Measurements from ENCODE around the gene GPC3. TPM values are rescaled to one million over a fixed set of nuclear protein-coding genes. Genes with fewer than 3 reads are reported as not detected.

Gene GPC3
- total RNA-seq, 4 donors from 2014 or later, result 0.82 to 4.9 (median 1.8) TPM

DNA sequence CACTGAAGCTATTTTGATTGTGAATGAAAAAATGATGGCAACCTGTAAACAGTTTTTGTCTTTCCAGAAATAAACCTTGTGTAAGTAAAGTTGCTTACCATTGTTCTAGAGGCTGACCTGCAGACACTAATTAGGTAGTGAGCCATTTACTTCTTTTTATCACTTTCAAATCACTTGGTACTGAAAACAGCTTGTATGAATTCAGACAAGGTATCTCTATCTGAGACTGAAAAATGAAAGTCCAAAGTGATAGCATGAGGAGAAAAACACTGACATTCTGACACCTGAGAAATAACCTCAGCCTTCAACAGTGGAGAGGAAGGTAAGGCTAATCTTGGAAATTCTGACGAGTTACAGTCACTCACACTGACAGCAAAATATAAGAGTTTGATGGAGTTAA, 238.8 kb downstream of the GPC3 start:
- 33 to 37% methylated on average over 1 of the region's 1 CpG for WGBS, 2 donors (ENCODE audit: low coverage in 1 of 2)
- Histone ChIP-seq H3K27ac (no peak overlapping the region), H3K4me1 (no peaks in the 10 kb centered on the region), H3K27me3 (no peaks in the 10 kb centered on the region), H3K36me3 (no peaks in the 10 kb centered on the region), H3K4me3 (no peak overlapping the region), H3K9me3 (no peaks in the 10 kb centered on the region)
- TF ChIP-seq POLR2AphosphoS5 (IDR thresholded peaks at IDR 0.05), result no peak
- TF ChIP-seq POLR2A (IDR thresholded peaks at IDR 0.05), result no peak
- no peak for TF ChIP-seq EP300 (IDR thresholded peaks at IDR 0.05; ENCODE audit: low read depth)
- TF ChIP-seq, protein P1, sequence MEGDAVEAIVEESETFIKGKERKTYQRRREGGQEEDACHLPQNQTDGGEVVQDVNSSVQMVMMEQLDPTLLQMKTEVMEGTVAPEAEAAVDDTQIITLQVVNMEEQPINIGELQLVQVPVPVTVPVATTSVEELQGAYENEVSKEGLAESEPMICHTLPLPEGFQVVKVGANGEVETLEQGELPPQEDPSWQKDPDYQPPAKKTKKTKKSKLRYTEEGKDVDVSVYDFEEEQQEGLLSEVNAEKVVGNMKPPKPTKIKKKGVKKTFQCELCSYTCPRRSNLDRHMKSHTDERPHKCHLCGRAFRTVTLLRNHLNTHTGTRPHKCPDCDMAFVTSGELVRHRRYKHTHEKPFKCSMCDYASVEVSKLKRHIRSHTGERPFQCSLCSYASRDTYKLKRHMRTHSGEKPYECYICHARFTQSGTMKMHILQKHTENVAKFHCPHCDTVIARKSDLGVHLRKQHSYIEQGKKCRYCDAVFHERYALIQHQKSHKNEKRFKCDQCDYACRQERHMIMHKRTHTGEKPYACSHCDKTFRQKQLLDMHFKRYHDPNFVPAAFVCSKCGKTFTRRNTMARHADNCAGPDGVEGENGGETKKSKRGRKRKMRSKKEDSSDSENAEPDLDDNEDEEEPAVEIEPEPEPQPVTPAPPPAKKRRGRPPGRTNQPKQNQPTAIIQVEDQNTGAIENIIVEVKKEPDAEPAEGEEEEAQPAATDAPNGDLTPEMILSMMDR (IDR thresholded peaks at IDR 0.05), result no peak
- intact Hi-C loops (cut with DNase I; ENCODE audit: low total_unique reads), result no loop called here
- in situ Hi-C loops (cut with MboI; ENCODE audit: low pct_ligation_motif_present in 1 of 4, low pct_unique_long_range_greater_than_20kb in 1 of 4, low sequenced_read_pairs in 3 of 4), result no loop called here
- DNase-seq, result no peak

DNA sequence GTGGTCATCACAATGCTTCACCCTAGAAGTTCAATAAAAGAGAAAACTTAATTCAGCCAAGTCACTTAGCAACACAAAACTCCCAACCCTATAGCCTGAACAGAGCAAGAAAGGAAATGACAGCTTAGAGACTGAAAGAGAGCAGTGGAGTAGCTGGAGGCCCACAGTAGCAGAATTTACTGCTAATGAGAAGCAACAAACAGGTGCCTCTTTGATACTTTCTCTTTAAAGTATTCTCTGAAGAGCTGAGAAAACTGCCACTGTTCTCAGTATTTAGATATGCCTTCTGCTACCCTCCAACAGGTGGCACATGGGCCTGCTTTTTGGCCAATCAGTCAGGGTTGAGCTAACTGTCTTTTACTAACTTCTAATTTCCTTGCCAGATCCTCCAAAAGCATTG, 240.0 kb downstream of the GPC3 start:
- Histone ChIP-seq H3K27me3 (no peaks in the 10 kb centered on the region), H3K9me3 (no peaks in the 10 kb centered on the region), H3K4me3 (no peak overlapping the region), H3K4me1 (no peaks in the 10 kb centered on the region), H3K27ac (no peak overlapping the region), H3K36me3 (no peaks in the 10 kb centered on the region)
- TF ChIP-seq, protein P1 (IDR thresholded peaks at IDR 0.05), result no peak
- TF ChIP-seq POLR2A (IDR thresholded peaks at IDR 0.05) (no peak), POLR2AphosphoS5 (IDR thresholded peaks at IDR 0.05) (no peak), EP300 (IDR thresholded peaks at IDR 0.05; ENCODE audit: low read depth) (no peak)
- DNase-seq, result no peak
- intact Hi-C loops (cut with DNase I; ENCODE audit: low total_unique reads) (no loop called here), in situ Hi-C loops (cut with MboI; ENCODE audit: low pct_ligation_motif_present in 1 of 4, low pct_unique_long_range_greater_than_20kb in 1 of 4, low sequenced_read_pairs in 3 of 4) (no loop called here)

DNA sequence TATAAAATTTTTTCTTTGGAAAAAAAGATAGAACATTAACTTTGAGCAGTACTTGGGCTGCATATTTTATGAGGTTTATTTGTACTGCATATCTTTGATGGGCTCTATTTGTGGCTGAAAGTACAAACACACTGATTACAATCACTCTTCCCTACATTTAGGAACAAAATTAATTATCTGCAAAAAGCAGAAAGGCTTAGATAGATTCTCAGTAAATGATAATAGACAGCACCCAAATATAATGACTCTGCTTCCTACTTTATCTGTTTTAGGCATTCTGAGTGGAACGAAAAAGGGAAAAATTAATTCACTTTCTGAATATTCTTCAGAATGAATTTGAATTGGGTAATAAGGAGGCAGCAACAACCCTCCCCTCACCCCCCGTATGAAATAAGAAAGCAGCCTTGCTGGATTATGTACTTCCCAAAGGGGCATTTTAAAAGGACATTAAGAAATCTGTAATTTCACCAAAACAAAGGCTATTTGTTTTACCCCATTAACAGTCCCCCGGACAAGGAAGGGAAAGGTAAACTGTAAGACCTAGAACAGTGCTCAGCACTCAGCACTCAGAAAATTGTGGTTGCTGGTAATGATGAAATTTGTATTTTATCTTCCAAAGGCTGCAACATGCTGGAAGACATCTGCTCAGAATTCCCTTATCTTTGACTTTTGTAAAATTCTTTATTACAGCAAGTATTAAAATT, 242.6 kb downstream of the GPC3 start:
- Histone ChIP-seq H3K36me3 (no peaks in the 10 kb centered on the region), H3K4me3 (no peak overlapping the region), H3K9me3 (no peaks in the 10 kb centered on the region), H3K27ac (no peak overlapping the region), H3K27me3 (no peaks in the 10 kb centered on the region), H3K4me1 (no peaks in the 10 kb centered on the region)
- TF ChIP-seq POLR2A (IDR thresholded peaks at IDR 0.05) (no peak), POLR2AphosphoS5 (IDR thresholded peaks at IDR 0.05) (no peak), EP300 (IDR thresholded peaks at IDR 0.05; ENCODE audit: low read depth) (no peak)
- TF ChIP-seq, protein P1 (IDR thresholded peaks at IDR 0.05), result no peak
- in situ Hi-C loops (cut with MboI; ENCODE audit: low pct_ligation_motif_present in 1 of 4, low pct_unique_long_range_greater_than_20kb in 1 of 4, low sequenced_read_pairs in 3 of 4), result no loop called here
- no peak for DNase-seq
- 57 to 61% methylated on average over 3 of the region's 3 CpGs for WGBS, 2 donors (ENCODE audit: low coverage in 1 of 2)
- intact Hi-C loops (cut with DNase I; ENCODE audit: low total_unique reads), result no loop called here

DNA sequence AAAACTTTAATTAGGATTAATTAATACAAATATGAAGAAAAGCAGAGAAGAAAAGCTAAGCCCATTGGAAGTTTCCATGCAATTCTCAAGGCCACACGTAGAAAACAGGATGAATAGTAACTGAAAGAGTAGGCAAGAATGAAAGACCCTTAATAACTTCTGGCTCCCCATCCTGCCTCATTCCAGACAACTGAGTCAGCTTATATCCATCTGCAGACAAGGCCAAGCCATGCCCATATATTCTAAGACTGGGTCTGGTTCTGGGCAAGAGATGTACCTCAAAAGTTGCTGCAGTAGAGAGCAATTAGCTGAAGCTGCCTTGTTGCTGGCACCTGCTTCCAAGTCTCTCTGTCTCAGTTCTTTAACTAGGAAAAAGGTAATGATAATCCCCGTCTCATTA, 244.1 kb downstream of the GPC3 start:
- DNase-seq, result no peak
- no peaks in the 10 kb centered on the region for H3K4me1 ChIP-seq
- H3K36me3 ChIP-seq, result no peaks in the 10 kb centered on the region
- 81 to 100% methylated on average over 1 to 2 of the region's 2 CpGs for WGBS, 2 donors (ENCODE audit: low coverage in 1 of 2)
- no peaks in the 10 kb centered on the region for H3K9me3 ChIP-seq
- intact Hi-C loops (cut with DNase I; ENCODE audit: low total_unique reads) (no loop called here), in situ Hi-C loops (cut with MboI; ENCODE audit: low pct_ligation_motif_present in 1 of 4, low pct_unique_long_range_greater_than_20kb in 1 of 4, low sequenced_read_pairs in 3 of 4) (no loop called here)
- no peak for TF ChIP-seq POLR2A (IDR thresholded peaks at IDR 0.05)
- TF ChIP-seq POLR2AphosphoS5 (IDR thresholded peaks at IDR 0.05), result no peak
- no peak for TF ChIP-seq EP300 (IDR thresholded peaks at IDR 0.05; ENCODE audit: low read depth)
- TF ChIP-seq, protein P1 (IDR thresholded peaks at IDR 0.05), result no peak
- no peak overlapping the region for H3K27ac ChIP-seq
- no peaks in the 10 kb centered on the region for H3K27me3 ChIP-seq
- H3K4me3 ChIP-seq, result no peak overlapping the region
